GM21360 (cell line): ENCODE data around the gene TDO2.
A peak's percentile ranks its signal among the peaks of the same experiment; 100 is the strongest.
"Not testable (repeated sequence)": the region's sequence is repeated elsewhere in the genome, so short reads cannot be mapped to it uniquely, and the experiment has no call there.

Source experiments
- ATAC-seq: cut with Tn5 transposase; IDR thresholded peaks from one replicate; pipeline ENCODE4 v1.9.1; 2021; ENCODE audit warnings: mild to moderate bottlenecking, moderate library complexity; ENCODE audit not compliant: unreplicated experiment

The TDO2 gene

GRCh38 chr4:155903453-155903852 is at the start of gene TDO2:
Gene TDO2 (plus strand): TSS chr4:155903696. CDS start chr4:155903759, 63 bp downstream.
- no peak for ATAC-seq

GRCh38 chr4:155854582-155855226 is 48.8 kb upstream of the TDO2 start:
- no peak for ATAC-seq

GRCh38 chr4:155855897-155856296 is 47.6 kb upstream of the TDO2 start:
- no peak for ATAC-seq

- no peak for ATAC-seq
Observed at GRCh38 chr4:155866177-155866576, 37.3 kb upstream of the TDO2 start, which contains the start of gene ASIC5. Gene ASIC5 (minus strand): TSS chr4:155866277. CDS start chr4:155866226, 51 bp downstream.

- no peak for ATAC-seq
Observed at GRCh38 chr4:155875878-155876277, 27.6 kb upstream of the TDO2 start.

GRCh38 chr4:155877971-155878370 is 25.5 kb upstream of the TDO2 start:
- ATAC-seq, result no peak

GRCh38 chr4:155878611-155879010 is 24.9 kb upstream of the TDO2 start:
- ATAC-seq, result no peak

GRCh38 chr4:155879767-155880166 is 23.7 kb upstream of the TDO2 start:
- ATAC-seq, result no peak

- ATAC-seq, result peak; percentile 48
Observed at GRCh38 chr4:155881555-155881954, 21.9 kb upstream of the TDO2 start.

GRCh38 chr4:155883895-155884294 is 19.6 kb upstream of the TDO2 start:
- ATAC-seq, result no peak

- no peak for ATAC-seq
Observed at GRCh38 chr4:155885666-155886065, 17.8 kb upstream of the TDO2 start.

- no peak for ATAC-seq
Observed at GRCh38 chr4:155887045-155887444, 16.5 kb upstream of the TDO2 start.

GRCh38 chr4:155887847-155888570 is 15.5 kb upstream of the TDO2 start:
- no peak for ATAC-seq

- ATAC-seq, result no peak
Observed at GRCh38 chr4:155889031-155889793, 14.3 kb upstream of the TDO2 start.

GRCh38 chr4:155889946-155890345 is 13.6 kb upstream of the TDO2 start:
- ATAC-seq, result no peak

- ATAC-seq, result no peak
Observed at GRCh38 chr4:155891058-155891457, 12.4 kb upstream of the TDO2 start.

GRCh38 chr4:155898371-155898770 is 5.1 kb upstream of the TDO2 start:
- ATAC-seq, result not testable (repeated sequence)

- ATAC-seq, result no peak
Observed at GRCh38 chr4:155899891-155900290, 3.6 kb upstream of the TDO2 start.

GRCh38 chr4:155900381-155900780 is 3.1 kb upstream of the TDO2 start:
- no peak for ATAC-seq

- ATAC-seq, result no peak
Observed at GRCh38 chr4:155901013-155901412, 2.5 kb upstream of the TDO2 start.

GRCh38 chr4:155904331-155904730 is 835 bp downstream of the TDO2 start:
- ATAC-seq, result no peak
